HT-29 (cell line): ENCODE results near the gene DAAM1. TPM values are rescaled to one million over a fixed set of nuclear protein-coding genes. Genes with fewer than 3 reads are reported as not detected.

Source experiments
- DNase-seq: peaks from one replicate; pipeline ENCODE4 v3.0.0-alpha.2; 2015; ENCODE audit warnings: low spot score
- total RNA-seq: library from RNA; depleted of rRNA; stranded (reverse); fragments of >200 nt; shearing (Covaris generic); gene quantifications from 2 replicates; pipeline ENCODE4 v1.2.3, GENCODE V29; 2014; rRNA removed

DAAM1 gene
- total RNA-seq, result 2.6 and 8.5 TPM in 2 replicates

DNA sequence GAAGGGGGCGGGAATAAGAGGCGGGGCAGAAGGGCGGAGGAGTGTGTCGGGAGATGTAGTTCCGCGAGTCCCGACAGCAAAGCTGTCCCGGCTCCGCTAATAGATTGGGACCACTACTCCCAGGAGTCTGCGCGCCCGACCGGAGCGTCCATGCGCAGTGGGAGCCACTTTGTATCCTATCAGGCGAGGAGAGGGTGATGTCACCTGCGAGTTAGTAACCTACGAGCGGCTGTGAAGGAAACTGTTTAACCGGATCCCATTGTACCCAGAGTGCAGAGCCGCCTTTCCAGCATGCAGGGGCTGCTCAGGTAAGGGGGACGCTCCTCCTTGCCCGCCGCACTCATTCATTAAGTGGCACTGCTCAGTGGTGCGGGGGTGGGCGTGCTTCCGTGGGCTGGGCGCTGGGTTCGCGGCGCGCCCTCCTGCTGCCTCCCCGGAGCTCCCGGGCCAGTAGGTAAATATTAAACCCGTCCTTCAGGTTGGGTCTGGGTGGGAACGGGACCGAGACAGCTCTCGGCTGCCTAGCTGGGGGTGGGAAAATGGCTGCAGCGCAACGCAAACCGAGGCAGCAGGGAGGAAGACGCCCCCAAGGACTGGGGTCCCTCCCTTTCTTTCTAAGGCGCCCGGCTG, at the start of gene DAAM1:
Gene DAAM1, plus strand, starts transcription at position 207 of the 630 bp plus-strand sequence. CDS start 74,811 bp downstream, outside the sequence.
- DNase-seq, result peak; percentile 93

- no peak for DNase-seq
Observed at GRCh38 chr14:59139324-59139723, 49.1 kb upstream of the DAAM1 start.

DNA sequence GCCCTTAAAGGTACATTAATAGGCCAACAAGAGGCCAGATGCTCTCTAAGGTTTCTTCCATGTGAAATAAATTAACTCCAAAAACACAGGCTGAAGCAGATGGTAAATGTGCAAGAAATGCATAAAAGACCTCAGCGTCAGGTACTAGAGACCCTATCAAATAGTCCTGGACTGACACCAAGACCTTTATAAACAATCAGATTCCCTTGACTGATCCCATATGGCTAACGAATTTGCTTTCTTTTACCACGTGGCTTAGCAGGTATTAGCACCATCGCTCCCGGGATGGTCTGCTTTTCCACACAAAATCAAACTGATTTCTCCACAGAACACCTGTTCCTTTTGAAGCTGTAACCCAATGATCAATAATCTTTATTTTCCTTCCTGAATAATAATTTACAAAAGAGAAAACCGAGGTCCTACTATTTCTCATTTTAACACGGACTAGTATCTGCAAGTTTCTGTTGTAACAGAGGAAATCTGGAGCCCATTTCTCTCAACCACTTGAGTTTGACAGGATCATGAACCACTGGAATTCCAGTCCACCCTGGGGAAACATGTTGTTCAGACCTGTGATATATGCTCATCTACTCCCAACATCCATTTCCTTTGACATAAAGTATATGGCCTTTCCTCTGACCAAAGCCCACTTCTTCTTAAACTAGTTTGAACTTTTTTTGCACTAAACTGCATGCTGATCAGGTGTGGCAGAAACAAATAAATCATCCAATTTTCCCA, 48.2 kb upstream of the DAAM1 start:
- DNase-seq, result no peak

- no peak for DNase-seq
Observed at GRCh38 chr14:59146484-59146883, 42.0 kb upstream of the DAAM1 start.

- DNase-seq, result no peak
Observed at GRCh38 chr14:59147007-59147406, 41.5 kb upstream of the DAAM1 start.

- no peak for DNase-seq
Observed at GRCh38 chr14:59148334-59148900, 40.0 kb upstream of the DAAM1 start.

DNA sequence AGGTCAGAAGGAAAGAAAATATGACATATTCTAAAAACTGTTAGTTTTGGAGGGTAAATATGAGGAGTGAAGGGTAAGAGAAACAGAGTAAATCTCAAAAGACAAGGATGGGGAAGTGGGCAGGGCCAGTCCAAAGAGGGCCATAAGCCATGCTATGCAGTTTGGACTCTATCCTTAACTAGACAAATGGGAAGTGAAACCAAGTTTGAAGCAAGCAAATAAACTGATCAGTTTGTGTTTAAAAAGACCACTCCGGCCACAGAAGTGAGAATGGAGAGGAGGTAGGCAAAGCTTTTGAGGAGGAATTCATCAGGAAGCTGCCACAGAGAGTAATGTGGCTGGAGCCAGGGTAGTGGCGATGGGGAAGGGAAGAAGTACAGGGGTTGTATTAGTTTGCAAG, 37.5 kb upstream of the DAAM1 start:
- no peak for DNase-seq

- peak; percentile 9 for DNase-seq
Observed at GRCh38 chr14:59154373-59154772, 34.1 kb upstream of the DAAM1 start.

- no peak for DNase-seq
Observed at GRCh38 chr14:59155886-59156285, 32.6 kb upstream of the DAAM1 start.

DNA sequence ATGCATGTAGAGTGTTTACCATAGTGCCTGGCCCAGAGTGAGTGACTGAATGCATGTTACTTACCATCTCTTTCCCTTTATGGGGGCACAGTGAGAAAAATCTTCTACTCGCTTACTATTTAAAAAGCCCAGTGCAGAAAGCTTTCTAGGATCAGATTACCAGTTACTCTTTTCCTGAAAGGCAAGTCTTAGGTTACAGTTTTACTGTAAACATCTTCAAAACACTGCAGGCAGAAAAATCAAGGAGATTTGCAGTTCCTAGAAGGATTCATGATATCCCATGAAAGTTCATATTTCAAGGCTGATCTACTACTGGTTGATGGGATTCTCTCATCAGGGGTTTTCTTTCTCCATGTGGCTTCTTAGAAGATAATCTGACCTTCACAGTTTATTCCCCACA, 29.3 kb upstream of the DAAM1 start:
- no peak for DNase-seq

DNA sequence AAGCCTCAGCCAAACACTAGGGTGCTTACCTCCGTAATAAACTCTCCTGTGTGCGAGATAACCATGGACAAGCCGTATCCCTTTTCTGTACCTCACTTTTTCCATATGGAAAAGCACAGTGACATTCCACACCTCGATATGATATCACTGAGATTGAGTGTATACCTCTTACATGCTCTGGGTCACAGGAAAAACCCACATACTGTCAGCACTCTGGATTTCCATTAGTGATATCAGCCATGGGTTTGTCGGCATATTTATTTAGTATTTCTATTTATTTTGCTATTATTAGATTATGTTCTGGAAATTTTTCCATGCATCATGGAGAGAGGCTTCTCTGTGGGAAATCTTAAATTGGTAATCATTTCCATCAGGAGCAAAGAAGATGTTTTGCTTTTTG, 28.0 kb upstream of the DAAM1 start:
- DNase-seq, result no peak

DNA sequence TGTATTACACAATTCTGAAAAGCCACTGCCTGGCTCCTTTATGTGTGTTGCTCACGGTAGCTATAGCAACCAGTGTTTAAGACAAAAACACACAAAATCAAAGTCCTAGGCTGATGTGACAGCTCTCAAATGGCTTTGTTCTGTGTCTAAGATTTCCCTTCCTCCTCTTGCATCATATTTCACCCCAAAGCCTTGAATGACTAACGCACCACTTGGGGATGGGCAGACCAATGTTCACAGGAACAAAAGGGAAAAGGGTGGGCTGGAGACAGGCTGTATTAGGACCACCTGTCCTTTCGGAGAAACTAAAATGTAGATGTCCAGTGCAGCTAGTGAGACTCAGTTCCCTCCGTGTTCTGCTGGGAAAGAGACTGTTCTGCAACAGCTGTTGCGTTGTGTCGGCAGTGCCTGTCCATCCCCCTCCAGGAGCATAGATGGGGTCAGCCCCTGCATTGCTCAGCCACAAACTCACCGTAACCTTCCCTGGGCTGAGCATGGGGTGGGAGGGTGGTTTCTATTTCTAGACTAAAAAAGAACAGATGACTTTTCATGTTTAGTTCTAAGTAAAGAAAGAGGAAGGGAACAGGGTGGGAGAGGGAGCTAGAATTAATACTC, 26.8 kb upstream of the DAAM1 start:
- peak; percentile 26 for DNase-seq

- no peak for DNase-seq
Observed at GRCh38 chr14:59166258-59166657, 22.2 kb upstream of the DAAM1 start.

DNA sequence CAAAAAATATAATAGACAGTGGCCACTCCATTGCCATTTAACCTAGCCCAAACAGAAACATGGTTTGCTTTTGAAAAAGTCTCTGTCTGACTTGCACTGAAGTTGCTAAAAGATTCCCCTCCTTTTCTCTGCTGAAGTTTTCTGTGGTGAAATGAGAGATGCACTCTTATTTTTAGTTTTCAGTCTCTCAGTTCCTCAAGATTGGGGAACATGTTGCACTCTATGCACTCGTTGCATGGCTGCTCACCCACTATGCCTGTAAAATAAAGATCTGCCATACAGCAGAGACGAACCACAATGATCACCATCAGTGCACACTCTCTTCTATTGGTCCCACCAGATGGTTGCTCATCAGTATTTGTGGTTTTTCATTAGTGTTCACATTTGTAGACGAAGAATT, 13.1 kb upstream of the DAAM1 start:
- no peak for DNase-seq

DNA sequence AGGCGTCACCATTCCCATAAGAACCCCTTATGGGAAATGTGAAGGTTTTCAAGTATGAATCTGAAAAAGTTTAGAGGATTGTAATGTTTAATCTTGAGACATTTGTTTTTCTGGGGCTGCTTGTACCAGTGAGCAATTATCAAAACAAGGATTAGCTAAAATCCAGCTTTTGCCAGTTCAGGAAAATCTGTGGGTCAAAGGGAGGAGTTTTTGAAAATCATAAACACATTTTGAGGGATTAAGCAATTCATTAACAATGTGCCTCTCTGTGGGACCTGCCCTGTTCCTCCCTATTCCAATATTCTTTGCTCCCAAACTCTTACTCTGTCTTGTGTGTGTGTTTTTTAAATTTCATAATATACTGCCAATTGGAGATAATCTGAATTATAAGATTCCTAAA, 11.7 kb upstream of the DAAM1 start:
- no peak for DNase-seq

DNA sequence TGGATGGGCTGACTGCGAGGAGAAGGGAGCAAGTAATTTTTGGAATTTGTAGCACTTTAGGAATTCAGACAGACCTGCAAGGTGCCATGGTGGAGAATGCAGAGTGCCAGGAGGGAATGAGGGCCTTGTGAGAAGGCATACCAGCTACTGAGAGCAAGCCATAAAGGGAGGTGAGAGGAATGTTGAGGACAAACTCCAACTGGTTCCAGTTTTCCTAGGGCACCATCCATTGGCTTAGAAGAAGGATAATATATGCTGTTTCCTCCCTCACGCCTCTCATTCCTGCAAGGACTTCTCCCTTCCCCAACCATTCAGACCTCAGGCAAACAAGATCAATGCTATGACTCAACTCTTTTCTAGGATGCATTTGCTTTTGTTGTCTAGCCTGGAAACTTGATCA, 11.2 kb upstream of the DAAM1 start:
- no peak for DNase-seq

DNA sequence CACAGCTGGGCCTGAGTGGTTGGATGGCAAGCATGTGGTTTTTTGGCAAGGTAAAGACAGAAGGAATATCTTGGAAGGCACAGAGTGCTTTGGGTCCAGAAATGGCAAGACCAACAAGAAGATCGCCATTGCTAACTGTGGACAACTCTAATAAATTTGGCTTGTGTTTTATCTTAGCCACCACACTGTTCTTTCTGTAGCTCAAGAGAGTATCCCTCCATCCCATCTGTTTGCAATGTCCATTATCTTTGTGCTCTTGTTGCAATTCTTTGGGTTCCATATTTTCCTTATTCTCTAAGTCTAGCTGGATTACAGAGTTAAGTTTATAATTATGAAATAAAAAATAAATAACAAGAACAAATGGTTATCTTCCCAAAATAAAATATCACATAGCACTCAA, 6.7 kb upstream of the DAAM1 start:
- no peak for DNase-seq

- DNase-seq, result no peak
Observed at GRCh38 chr14:59182641-59183040, 5.8 kb upstream of the DAAM1 start.

DNA sequence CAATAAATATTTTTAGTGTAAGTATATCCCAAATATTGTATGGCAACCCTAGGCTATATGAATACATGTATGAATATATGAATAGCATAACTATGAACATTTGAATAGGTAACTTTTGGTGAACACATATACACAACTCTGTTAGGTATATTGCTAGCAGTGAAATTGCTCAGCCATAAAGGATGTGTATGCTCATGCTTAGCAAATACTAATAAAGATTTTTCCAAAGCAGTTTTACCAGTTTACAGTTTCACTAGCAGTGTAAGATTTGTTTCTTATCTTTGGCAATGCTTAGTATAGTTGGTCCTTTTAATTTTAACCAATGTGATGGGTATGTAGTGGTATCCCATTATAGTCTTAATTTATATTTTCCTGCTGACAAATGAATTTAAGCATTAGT, 5.3 kb upstream of the DAAM1 start:
- no peak for DNase-seq

GRCh38 chr14:59184396-59184795, 4.1 kb upstream of the DAAM1 start:
- no peak for DNase-seq

- DNase-seq, result no peak
Observed at GRCh38 chr14:59185676-59186075, 2.8 kb upstream of the DAAM1 start.

DNA sequence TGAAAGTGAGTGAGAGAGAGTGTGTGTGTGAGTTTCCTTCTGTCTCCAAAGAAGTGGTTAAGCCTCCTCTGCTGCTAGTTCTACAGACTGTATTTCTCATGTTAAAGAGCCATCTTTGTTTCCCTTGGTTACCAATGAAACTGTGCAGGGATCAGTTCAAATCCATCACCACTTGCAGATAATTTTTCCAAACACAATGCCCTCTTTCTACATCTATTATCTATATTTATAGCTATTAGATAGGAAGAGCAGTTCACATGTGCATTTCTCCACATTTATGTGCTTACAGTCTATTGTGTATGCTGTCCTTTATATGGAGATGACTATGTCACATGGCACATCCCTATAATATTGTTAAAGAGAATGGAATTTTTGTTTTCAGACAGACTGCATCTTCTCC, 2.2 kb upstream of the DAAM1 start:
- no peak for DNase-seq

GRCh38 chr14:59187118-59187517, 1.3 kb upstream of the DAAM1 start:
- no peak for DNase-seq
